Mammary epithelial cell (primary cell): ENCODE measurements around the gene TFAP2A.

Experiments
- CTCF ChIP-seq, 2 donors: IDR thresholded peaks in 1 of 2; conservative IDR thresholded peaks in 1 of 2; 2 replicates each; pipeline ENCODE4 v1.5.1; 2011 to 2012; ENCODE audit warnings: inconsistent platforms in 2 of 2, low read length in 2 of 2, mild to moderate bottlenecking in 2 of 2, control low read depth in 1 of 2, low read depth in 1 of 2; ENCODE audit not compliant: insufficient read depth in 1 of 2; ENCODE audit errors: extremely low read depth in 1 of 2
- EZH2 ChIP-seq: IDR thresholded peaks from 2 replicates; pipeline ENCODE4 v1.6.1; 2012; ENCODE audit warnings: low read length, inconsistent platforms, borderline replicate concordance

- no peak for TF ChIP-seq EZH2
- TF ChIP-seq CTCF (conservative IDR thresholded peaks at IDR 0.05 in 1 of 2, IDR thresholded peaks at IDR 0.05 in 1 of 2; ENCODE audit: extremely low read depth in 1 of 2, insufficient read depth in 1 of 2, low read depth in 1 of 2, low read length in 2 of 2), result no peak
Observed at GRCh38 chr6:10391799-10392198, 23.1 kb downstream of the TFAP2A start.
